ENCODE measurements around the gene CDH4. TPM values are rescaled to one million over a fixed set of nuclear protein-coding genes. Genes with fewer than 3 reads are reported as not detected.

Gene CDH4
- total and polyA plus RNA-seq, 2 of the 13 experiments (the other 11 are each of a cell fraction or from before 2014, with no cell fraction given), result not detected

DNA sequence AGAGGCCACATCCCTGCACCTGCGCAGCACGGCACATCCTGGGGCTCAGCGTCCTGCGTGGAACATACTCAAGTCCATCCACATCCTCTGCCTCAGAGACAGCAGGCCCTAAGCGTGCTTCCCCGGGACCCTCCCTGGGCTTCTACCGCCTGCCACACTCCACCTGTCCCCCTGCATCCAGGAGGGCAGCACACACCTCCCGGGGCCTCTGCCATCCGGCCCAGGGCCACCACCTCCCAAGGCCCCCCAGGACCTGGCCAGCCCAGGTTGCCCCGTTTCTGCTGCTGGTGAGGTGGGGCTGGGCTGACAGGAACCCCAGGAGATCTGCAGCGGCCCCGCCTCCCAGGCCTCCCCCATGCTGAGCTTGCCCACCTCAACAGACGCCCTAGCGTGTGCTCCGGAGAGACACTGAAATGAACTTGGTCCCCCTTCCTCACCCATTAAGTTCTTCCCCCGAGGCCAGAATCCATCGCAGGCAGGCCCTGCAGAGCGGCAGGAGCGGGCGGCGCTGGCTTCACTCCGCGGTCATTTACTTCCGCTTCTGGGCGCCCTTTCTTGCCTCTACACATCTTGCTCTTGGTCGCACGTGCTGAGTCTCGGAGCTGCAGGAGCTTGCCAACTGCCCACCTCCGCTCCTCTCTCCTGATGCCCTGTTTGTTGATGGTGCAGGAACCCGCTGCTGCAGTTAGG is 578.3 kb downstream of the CDH4 start:
- Histone ChIP-seq H3K79me2 (ENCODE audit: insufficient read depth, low read length) (no peaks in the 10 kb centered on the region), H3K36me3 (replicated peaks in 1 of 2; ENCODE audit: control insufficient read depth in 1 of 2, insufficient read depth in 2 of 2, low read length in 2 of 2) (no peaks in the 10 kb centered on the region), H3K27me3 (ENCODE audit: control insufficient read depth in 1 of 2, insufficient read depth in 2 of 2, low read length in 2 of 2) (peaks cover 24 to 84% of the 10 kb centered on the region in 2 experiments), H2AFZ (ENCODE audit: low read length) (no peak overlapping the region), H3K4me2 (ENCODE audit: low read depth, low read length) (no peak overlapping the region), H3K4me3 (replicated peaks in 1 of 3; ENCODE audit: insufficient read depth in 1 of 3, low read depth in 2 of 3, low read length in 3 of 3) (no peak overlapping the region), H4K20me1 (ENCODE audit: insufficient read depth, low read length) (no peaks in the 10 kb centered on the region; the same call in 1 of the 2 replicates), H3K27ac (ENCODE audit: extremely low read length, insufficient read depth, low read length) (no peak overlapping the region), H3K9me3 (ENCODE audit: low read length) (no peaks in the 10 kb centered on the region), H3K9ac (ENCODE audit: insufficient read depth, low read depth, low read length) (no peak overlapping the region), H3K4me1 (ENCODE audit: insufficient read depth, low read length) (no peaks in the 10 kb centered on the region)
- in situ Hi-C loops (cut with HindIII; ENCODE audit: extremely low pct_ligation_motif_present, low pct_unique_long_range_greater_than_20kb) (no loop called here), intact Hi-C loops (cut with micrococcal nuclease; ENCODE audit: unreplicated experiment) (no loop called here)
- FAIRE-seq (no peak), ATAC-seq (no peak; the same call in 2 of the 3 replicates), DNase-seq (ENCODE audit: low spot score) (no peak)
- POLR2A ChIA-PET, result no interaction called here
- WGBS (ENCODE audit: low lambda C conversion rate), result 57% methylated on average over 29 of the region's 30 CpGs
- CTCF ChIA-PET (ENCODE audit: low intra/inter-chr PET ratio, low total read pairs), result no interaction called here
- BruUV-seq (replicated peaks), result no TSS peak
- no peak for TF ChIP-seq MYNN (CRISPR knock-in tag; IDR thresholded peaks at IDR 0.05; ENCODE audit: low read depth)

DNA sequence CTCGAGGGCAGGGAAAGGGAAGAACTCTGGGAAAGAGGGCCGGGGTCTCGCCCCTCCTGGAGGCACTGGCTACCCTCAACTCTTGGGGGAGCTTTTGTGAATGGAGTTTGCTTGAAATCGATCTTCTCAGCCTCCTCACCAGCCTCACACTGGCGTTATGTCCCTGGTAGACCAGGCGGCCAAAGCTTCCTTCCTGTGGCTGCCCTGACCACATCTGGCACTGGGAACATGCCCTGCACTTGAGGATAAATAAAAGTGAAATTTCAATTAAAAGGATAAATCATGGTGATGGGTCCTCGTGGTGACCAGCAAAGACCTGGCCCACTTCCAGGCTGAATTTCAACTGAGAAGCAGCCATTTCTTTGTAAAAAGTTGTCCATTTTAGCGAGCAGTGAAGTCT is 578.9 kb downstream of the CDH4 start:
- Histone ChIP-seq H3K4me2 (ENCODE audit: low read depth, low read length) (no peak overlapping the region), H3K36me3 (replicated peaks in 1 of 2; ENCODE audit: control insufficient read depth in 1 of 2, insufficient read depth in 2 of 2, low read length in 2 of 2) (no peaks in the 10 kb centered on the region), H3K9me3 (ENCODE audit: low read length) (no peaks in the 10 kb centered on the region), H4K20me1 (ENCODE audit: insufficient read depth, low read length) (no peaks in the 10 kb centered on the region; the same call in 1 of the 2 replicates), H3K27ac (ENCODE audit: extremely low read length, insufficient read depth, low read length) (no peak overlapping the region), H3K27me3 (ENCODE audit: control insufficient read depth in 1 of 2, insufficient read depth in 2 of 2, low read length in 2 of 2) (peaks cover 27 to 84% of the 10 kb centered on the region in 2 experiments), H3K4me3 (replicated peaks in 1 of 3; ENCODE audit: insufficient read depth in 1 of 3, low read depth in 2 of 3, low read length in 3 of 3) (no peak overlapping the region), H3K4me1 (ENCODE audit: insufficient read depth, low read length) (no peaks in the 10 kb centered on the region), H2AFZ (ENCODE audit: low read length) (no peak overlapping the region), H3K79me2 (ENCODE audit: insufficient read depth, low read length) (no peaks in the 10 kb centered on the region), H3K9ac (ENCODE audit: insufficient read depth, low read depth, low read length) (no peak overlapping the region)
- FAIRE-seq (no peak), DNase-seq (ENCODE audit: low spot score) (no peak), ATAC-seq (no peak)
- intact Hi-C loops (cut with micrococcal nuclease; ENCODE audit: unreplicated experiment), result no loop called here
- WGBS (ENCODE audit: low lambda C conversion rate), result 3% methylated on average over 8 of the region's 8 CpGs
- POLR2A ChIA-PET, result no interaction called here
- BruUV-seq (replicated peaks), result no TSS peak
- CTCF ChIA-PET (ENCODE audit: low intra/inter-chr PET ratio, low total read pairs), result no interaction called here
- TF ChIP-seq NR3C1 (CRISPR knock-in tag; IDR thresholded peaks at IDR 0.05), result no peak
- no peak for TF ChIP-seq EP300 (IDR thresholded peaks at IDR 0.05; ENCODE audit: low read depth in 2 of 2, low read length in 2 of 2)
- TF ChIP-seq EP300 (CRISPR knock-in tag; IDR thresholded peaks at IDR 0.05; ENCODE audit: borderline replicate concordance), result no peak
- in situ Hi-C loops (cut with HindIII; ENCODE audit: extremely low pct_ligation_motif_present, low pct_unique_long_range_greater_than_20kb), result no loop called here

Data from HepG2 (cell line).